ENCODE measurements around the gene HSPA12B.

DNA sequence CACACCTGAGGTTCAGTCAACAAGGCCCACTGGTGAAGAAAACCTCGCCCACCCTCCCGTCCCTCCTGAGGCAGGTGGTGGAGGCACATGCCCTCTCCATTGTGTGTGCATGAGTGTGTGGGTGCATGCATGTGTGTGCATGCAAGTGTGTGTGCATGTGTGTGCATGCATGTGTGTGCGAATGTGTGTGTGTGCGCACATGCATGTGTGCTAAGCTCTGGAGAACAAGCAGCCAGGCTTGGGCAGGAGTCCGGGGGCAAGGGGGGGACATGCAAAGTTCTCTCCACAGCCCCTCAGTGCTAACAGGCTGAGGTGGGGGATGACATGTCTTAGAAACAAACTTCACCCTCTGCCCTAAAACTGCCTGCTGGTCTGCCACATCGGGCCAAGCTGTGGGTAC, 3.1 kb upstream of the HSPA12B start:
- TF ChIP-seq, protein P1, sequence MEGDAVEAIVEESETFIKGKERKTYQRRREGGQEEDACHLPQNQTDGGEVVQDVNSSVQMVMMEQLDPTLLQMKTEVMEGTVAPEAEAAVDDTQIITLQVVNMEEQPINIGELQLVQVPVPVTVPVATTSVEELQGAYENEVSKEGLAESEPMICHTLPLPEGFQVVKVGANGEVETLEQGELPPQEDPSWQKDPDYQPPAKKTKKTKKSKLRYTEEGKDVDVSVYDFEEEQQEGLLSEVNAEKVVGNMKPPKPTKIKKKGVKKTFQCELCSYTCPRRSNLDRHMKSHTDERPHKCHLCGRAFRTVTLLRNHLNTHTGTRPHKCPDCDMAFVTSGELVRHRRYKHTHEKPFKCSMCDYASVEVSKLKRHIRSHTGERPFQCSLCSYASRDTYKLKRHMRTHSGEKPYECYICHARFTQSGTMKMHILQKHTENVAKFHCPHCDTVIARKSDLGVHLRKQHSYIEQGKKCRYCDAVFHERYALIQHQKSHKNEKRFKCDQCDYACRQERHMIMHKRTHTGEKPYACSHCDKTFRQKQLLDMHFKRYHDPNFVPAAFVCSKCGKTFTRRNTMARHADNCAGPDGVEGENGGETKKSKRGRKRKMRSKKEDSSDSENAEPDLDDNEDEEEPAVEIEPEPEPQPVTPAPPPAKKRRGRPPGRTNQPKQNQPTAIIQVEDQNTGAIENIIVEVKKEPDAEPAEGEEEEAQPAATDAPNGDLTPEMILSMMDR (IDR thresholded peaks at IDR 0.05): no peak
- TF ChIP-seq POLR2A (IDR thresholded peaks at IDR 0.05): no peak

Measured in testis (tissue), 2 donors.